ENCODE results near the gene TNPO3. TPM values are rescaled to one million over a fixed set of nuclear protein-coding genes. Genes with fewer than 3 reads are reported as not detected.

The TNPO3 gene
- polyA plus RNA-seq, 1 of the 3 experiments (the other 2 are of a cell fraction), result 27.8 TPM

GRCh38 chr7:129024125-129024524 is 30.8 kb downstream of the TNPO3 start:
- TF ChIP-seq EP300 (IDR thresholded peaks at IDR 0.05; ENCODE audit: borderline replicate concordance in 1 of 2, low read depth in 1 of 2, low read length in 1 of 2), result no peak
- TF ChIP-seq RXRA (IDR thresholded peaks at IDR 0.05; ENCODE audit: borderline replicate concordance, low read depth), result no peak
- TF ChIP-seq YY1 (IDR thresholded peaks at IDR 0.05; ENCODE audit: low read depth), result no peak
- no peak for TF ChIP-seq GATA2 (CRISPR knock-in tag; IDR thresholded peaks at IDR 0.05)
- no peak for TF ChIP-seq IRF3 (IDR thresholded peaks at IDR 0.05; ENCODE audit: low read depth, low read length)
- Histone ChIP-seq H3F3A (replicated peaks; ENCODE audit: insufficient read depth) (no peaks in the 10 kb centered on the region), H2AFZ (ENCODE audit: low read depth) (no peak overlapping the region), H3K79me2 (ENCODE audit: insufficient read depth) (peaks cover 99% of the 10 kb centered on the region), H4K20me1 (ENCODE audit: insufficient read depth) (peaks cover 58% of the 10 kb centered on the region), H3K27me3 (ENCODE audit: insufficient read depth) (no peaks in the 10 kb centered on the region), H3K9me2 (no peaks in the 10 kb centered on the region), H3K4me1 (ENCODE audit: control insufficient read depth in 1 of 2, insufficient read depth in 2 of 2, low read depth in 1 of 2, low read length in 1 of 2) (no peaks in the 10 kb centered on the region), H3K27ac (ENCODE audit: low read depth in 2 of 2, low read length in 1 of 2) (no peak overlapping the region), H3K4me3 (ENCODE audit: low read depth in 2 of 2, low read length in 1 of 2) (no peak overlapping the region), H3K36me3 (replicated peaks in 1 of 2; ENCODE audit: control insufficient read depth in 1 of 2, insufficient read depth in 2 of 2, low read length in 1 of 2) (peaks cover 3 to 7% of the 10 kb centered on the region in 2 experiments), H3K9me3 (no peaks in the 10 kb centered on the region), H3K9ac (no peak overlapping the region), H3K4me2 (no peak overlapping the region)
- WGBS (ENCODE audit: low lambda C conversion rate), result 98% methylated on average over 3 of the region's 3 CpGs
- DNase-seq, result no peak
- POLR2A ChIA-PET, result no interaction called here
- CTCF ChIA-PET, result interaction anchor here (0.6 to 1.8 kb wide), 6 partner anchors 10 to 174 kb away, joined by 3 to 9 read pairs (median 3); no protein-coding TSS in a partner anchor

- Histone ChIP-seq H3K4me1 (ENCODE audit: control insufficient read depth in 1 of 2, insufficient read depth in 2 of 2, low read depth in 1 of 2, low read length in 1 of 2) (no peaks in the 10 kb centered on the region), H3K9me2 (no peaks in the 10 kb centered on the region), H3K9ac (no peak overlapping the region), H2AFZ (ENCODE audit: low read depth) (no peak overlapping the region), H3K27me3 (ENCODE audit: insufficient read depth) (no peaks in the 10 kb centered on the region), H3K79me2 (ENCODE audit: insufficient read depth) (peaks cover 96% of the 10 kb centered on the region), H3F3A (replicated peaks; ENCODE audit: insufficient read depth) (peaks cover under 1% of the 10 kb centered on the region), H3K27ac (ENCODE audit: low read depth in 2 of 2, low read length in 1 of 2) (no peak overlapping the region), H3K36me3 (replicated peaks in 1 of 2; ENCODE audit: control insufficient read depth in 1 of 2, insufficient read depth in 2 of 2, low read length in 1 of 2) (peaks cover 8 to 11% of the 10 kb centered on the region in 2 experiments), H4K20me1 (ENCODE audit: insufficient read depth) (peaks cover 52% of the 10 kb centered on the region), H3K9me3 (no peaks in the 10 kb centered on the region), H3K4me3 (ENCODE audit: low read depth in 2 of 2, low read length in 1 of 2) (no peak overlapping the region), H3K4me2 (no peak overlapping the region)
- ChIA-PET CTCF (no interaction called here), POLR2A (no interaction called here)
- WGBS (ENCODE audit: low lambda C conversion rate), result 97% methylated on average over 2 of the region's 2 CpGs
- DNase-seq, result no peak
- TF ChIP-seq USF1 (IDR thresholded peaks at IDR 0.05; ENCODE audit: borderline replicate concordance, low read depth) (no peak), MEF2A (IDR thresholded peaks at IDR 0.05; ENCODE audit: borderline replicate concordance, low read depth) (no peak), EZH2phosphoT487 (IDR thresholded peaks at IDR 0.05; ENCODE audit: borderline replicate concordance, low read depth) (no peak), JUND (IDR thresholded peaks at IDR 0.05) (no peak)
Observed at GRCh38 chr7:129021656-129022055, 33.3 kb downstream of the TNPO3 start.

DNA sequence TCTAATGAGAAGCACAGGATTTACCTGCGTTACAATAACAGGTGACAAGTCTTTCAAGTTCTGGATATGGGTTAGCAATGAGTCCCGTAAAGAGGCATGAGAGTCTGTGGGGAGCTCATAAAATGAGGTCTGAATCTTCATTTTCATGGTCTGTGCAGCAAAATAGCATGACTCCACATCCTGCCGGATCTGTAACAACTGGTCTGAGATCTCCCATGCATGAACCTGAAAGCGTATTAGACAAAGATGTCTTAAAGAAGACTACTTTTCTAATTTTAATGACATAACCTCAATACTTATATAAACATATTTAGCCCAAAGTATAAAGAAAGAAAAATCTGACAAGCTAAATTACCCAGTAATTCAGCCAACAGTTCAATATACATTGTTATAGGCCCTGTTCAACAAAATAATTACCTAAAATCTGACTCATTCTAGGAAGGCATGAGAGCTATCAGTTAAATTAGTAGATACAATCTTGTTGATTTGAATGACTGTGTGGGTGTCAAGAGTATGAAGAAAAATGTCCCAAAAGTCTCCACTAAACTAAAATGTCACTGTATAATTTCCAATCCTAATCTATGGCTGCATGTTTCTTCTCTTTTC is 36.9 kb downstream of the TNPO3 start:
- H3K9me3 ChIP-seq, result no peaks in the 10 kb centered on the region
- WGBS (ENCODE audit: low lambda C conversion rate), result 97% methylated on average over 4 of the region's 4 CpGs
- CTCF ChIA-PET, result interaction anchor here (0.7 to 2.8 kb wide), 8 partner anchors 11 to 201 kb away, joined by 3 to 12 read pairs (median 4); no protein-coding TSS in a partner anchor
- no peak overlapping the region for H3K27ac ChIP-seq (ENCODE audit: low read depth in 2 of 2, low read length in 1 of 2)
- H3K4me2 ChIP-seq, result no peak overlapping the region
- peaks cover 3% of the 10 kb centered on the region for H3F3A ChIP-seq (replicated peaks; ENCODE audit: insufficient read depth)
- no peaks in the 10 kb centered on the region for H3K4me1 ChIP-seq (ENCODE audit: control insufficient read depth in 1 of 2, insufficient read depth in 2 of 2, low read depth in 1 of 2, low read length in 1 of 2)
- no peak for DNase-seq
- peaks cover 79% of the 10 kb centered on the region for H3K79me2 ChIP-seq (ENCODE audit: insufficient read depth)
- peaks cover 27% of the 10 kb centered on the region for H4K20me1 ChIP-seq (ENCODE audit: insufficient read depth)
- H3K9ac ChIP-seq, result no peak overlapping the region
- POLR2A ChIA-PET, result no interaction called here
- no peak overlapping the region for H3K4me3 ChIP-seq (ENCODE audit: low read depth in 2 of 2, low read length in 1 of 2)
- no peaks in the 10 kb centered on the region for H3K27me3 ChIP-seq (ENCODE audit: insufficient read depth)
- no peak overlapping the region for H2AFZ ChIP-seq (ENCODE audit: low read depth)
- H3K36me3 ChIP-seq (replicated peaks in 1 of 2; ENCODE audit: control insufficient read depth in 1 of 2, insufficient read depth in 2 of 2, low read length in 1 of 2), result peaks cover 37 to 42% of the 10 kb centered on the region in 2 experiments
- TF ChIP-seq FOSL2 (IDR thresholded peaks at IDR 0.05; ENCODE audit: borderline replicate concordance, low read depth), result no peak
- TF ChIP-seq RXRA (IDR thresholded peaks at IDR 0.05; ENCODE audit: borderline replicate concordance, low read depth), result no peak
- no peak for TF ChIP-seq TCF12 (IDR thresholded peaks at IDR 0.05)
- TF ChIP-seq MXI1 (IDR thresholded peaks at IDR 0.05; ENCODE audit: low read depth, low read length), result no peak
- no peaks in the 10 kb centered on the region for H3K9me2 ChIP-seq

Data from SK-N-SH (cell line).